ENCODE results near the gene MPZL1.
"Not testable (repeated sequence)": the region's sequence is repeated elsewhere in the genome, so short reads cannot be mapped to it uniquely, and the experiment has no call there.

The MPZL1 gene

DNA sequence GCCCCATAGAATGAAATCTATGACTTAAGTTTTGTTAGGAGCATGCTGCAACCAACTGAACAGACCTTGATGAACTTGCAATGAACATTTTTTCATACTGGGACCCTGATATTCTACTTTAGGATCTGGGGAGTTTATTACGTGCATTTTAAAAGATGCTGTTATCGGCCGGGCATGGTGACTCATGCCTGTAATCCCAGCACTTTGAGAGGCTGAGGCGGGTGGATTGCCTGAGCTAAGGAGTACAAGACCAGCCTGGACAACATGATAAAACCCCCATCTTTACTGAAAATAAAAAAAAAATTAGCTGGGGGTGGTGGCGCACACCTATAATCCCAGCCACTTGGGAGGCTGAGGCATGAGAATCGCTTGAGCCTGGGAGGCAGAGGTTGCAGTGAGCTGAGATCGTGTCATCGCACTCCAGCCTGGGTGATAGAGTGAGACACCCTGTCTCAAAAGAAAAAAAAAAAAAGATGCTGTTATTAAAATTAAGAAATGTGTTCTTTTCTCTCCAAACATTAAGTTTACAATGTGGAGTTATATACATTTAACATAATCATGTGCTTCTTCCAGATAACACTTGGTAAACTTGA is 7.1 kb downstream of the MPZL1 start:
- no peak overlapping the region for H3K4me3 ChIP-seq (replicated peaks; ENCODE audit: low read depth, low read length)
- no peak for DNase-seq (ENCODE audit: extremely low read depth, insufficient read length)
- H3K36me3 ChIP-seq (ENCODE audit: control insufficient read depth, insufficient read depth, low read length), result no peaks in the 10 kb centered on the region
- TF ChIP-seq, protein P1, sequence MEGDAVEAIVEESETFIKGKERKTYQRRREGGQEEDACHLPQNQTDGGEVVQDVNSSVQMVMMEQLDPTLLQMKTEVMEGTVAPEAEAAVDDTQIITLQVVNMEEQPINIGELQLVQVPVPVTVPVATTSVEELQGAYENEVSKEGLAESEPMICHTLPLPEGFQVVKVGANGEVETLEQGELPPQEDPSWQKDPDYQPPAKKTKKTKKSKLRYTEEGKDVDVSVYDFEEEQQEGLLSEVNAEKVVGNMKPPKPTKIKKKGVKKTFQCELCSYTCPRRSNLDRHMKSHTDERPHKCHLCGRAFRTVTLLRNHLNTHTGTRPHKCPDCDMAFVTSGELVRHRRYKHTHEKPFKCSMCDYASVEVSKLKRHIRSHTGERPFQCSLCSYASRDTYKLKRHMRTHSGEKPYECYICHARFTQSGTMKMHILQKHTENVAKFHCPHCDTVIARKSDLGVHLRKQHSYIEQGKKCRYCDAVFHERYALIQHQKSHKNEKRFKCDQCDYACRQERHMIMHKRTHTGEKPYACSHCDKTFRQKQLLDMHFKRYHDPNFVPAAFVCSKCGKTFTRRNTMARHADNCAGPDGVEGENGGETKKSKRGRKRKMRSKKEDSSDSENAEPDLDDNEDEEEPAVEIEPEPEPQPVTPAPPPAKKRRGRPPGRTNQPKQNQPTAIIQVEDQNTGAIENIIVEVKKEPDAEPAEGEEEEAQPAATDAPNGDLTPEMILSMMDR (IDR thresholded peaks at IDR 0.05; ENCODE audit: insufficient read depth, low read length, poor library complexity, severe bottlenecking), result no peak
- no peaks in the 10 kb centered on the region for H3K27me3 ChIP-seq (replicated peaks; ENCODE audit: control insufficient read depth, insufficient read depth, low read length)

DNA sequence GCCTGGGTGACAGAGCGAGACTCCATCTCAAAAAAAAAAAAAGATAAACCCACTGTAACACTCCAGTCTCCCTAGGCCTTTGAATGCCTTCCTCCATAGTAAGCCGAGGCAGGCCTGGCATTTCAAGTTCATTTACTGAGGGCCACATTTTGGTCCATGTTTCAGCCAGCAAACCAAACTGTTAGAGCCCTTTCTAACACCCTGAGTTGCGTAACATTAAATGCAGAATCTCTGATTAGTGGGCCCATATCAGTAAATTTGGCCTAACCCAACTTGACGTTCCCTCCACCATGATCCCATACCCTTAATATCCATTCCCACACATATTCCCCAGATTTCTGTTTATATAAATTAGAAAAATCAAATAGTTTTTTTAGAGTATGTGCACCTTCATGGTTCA is 12.4 kb downstream of the MPZL1 start:
- no peak overlapping the region for H3K4me3 ChIP-seq (replicated peaks; ENCODE audit: low read depth, low read length)
- H3K27me3 ChIP-seq (replicated peaks; ENCODE audit: control insufficient read depth, insufficient read depth, low read length), result no peaks in the 10 kb centered on the region
- TF ChIP-seq, protein P1 (IDR thresholded peaks at IDR 0.05; ENCODE audit: insufficient read depth, low read length, poor library complexity, severe bottlenecking), result no peak
- no peaks in the 10 kb centered on the region; the same call in 1 of the 2 replicates for H3K36me3 ChIP-seq (ENCODE audit: control insufficient read depth, insufficient read depth, low read length)
- DNase-seq (ENCODE audit: extremely low read depth, insufficient read length), result no peak

DNA sequence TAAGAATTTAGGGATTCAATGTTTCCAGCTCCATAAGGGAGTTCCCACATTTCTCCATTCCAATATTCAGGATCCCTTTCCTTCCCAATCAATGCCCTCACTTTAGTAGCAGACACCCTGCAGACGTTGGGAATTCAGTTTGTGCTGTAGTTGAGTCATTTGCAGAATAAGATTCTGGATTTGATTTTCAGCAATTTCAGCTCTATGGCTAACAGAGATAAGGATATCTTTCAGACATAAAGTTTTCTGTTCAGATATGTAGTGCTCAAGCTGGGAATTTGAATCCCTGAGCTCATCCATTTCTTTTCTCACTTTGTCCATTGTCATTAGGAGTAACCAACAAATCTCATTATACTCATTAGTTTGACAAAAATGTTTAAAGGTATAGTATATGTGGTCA is 13.1 kb downstream of the MPZL1 start:
- TF ChIP-seq, protein P1 (IDR thresholded peaks at IDR 0.05; ENCODE audit: insufficient read depth, low read length, poor library complexity, severe bottlenecking), result no peak
- no peak for DNase-seq (ENCODE audit: extremely low read depth, insufficient read length)
- no peaks in the 10 kb centered on the region; the same call in 1 of the 2 replicates for H3K36me3 ChIP-seq (ENCODE audit: control insufficient read depth, insufficient read depth, low read length)
- H3K4me3 ChIP-seq (replicated peaks; ENCODE audit: low read depth, low read length), result no peak overlapping the region
- no peaks in the 10 kb centered on the region for H3K27me3 ChIP-seq (replicated peaks; ENCODE audit: control insufficient read depth, insufficient read depth, low read length)

DNA sequence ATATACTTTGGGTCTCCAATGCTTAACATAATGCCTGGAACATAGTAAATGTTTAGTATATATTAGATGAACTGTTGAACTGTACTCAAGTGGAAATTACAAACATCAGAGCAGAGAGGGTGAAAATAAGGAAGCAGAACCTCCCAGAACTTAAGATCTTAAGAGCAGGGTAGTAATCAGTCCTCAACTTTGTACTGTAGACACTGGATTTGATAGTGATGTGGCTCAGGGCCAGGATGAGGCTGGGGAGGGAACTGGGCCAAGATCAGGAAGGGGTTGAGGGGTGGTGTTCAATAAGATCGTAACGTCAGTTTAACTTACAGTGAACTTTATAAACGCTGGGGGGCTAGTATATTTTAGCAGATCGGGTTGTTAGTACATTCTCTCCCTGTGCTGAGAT is 15.4 kb downstream of the MPZL1 start:
- DNase-seq (ENCODE audit: extremely low read depth, insufficient read length), result no peak
- no peak overlapping the region for H3K4me3 ChIP-seq (replicated peaks; ENCODE audit: low read depth, low read length)
- TF ChIP-seq, protein P1 (IDR thresholded peaks at IDR 0.05; ENCODE audit: insufficient read depth, low read length, poor library complexity, severe bottlenecking), result no peak
- H3K27me3 ChIP-seq (replicated peaks; ENCODE audit: control insufficient read depth, insufficient read depth, low read length), result no peaks in the 10 kb centered on the region
- H3K36me3 ChIP-seq (ENCODE audit: control insufficient read depth, insufficient read depth, low read length), result no peaks in the 10 kb centered on the region; the same call in 1 of the 2 replicates

DNA sequence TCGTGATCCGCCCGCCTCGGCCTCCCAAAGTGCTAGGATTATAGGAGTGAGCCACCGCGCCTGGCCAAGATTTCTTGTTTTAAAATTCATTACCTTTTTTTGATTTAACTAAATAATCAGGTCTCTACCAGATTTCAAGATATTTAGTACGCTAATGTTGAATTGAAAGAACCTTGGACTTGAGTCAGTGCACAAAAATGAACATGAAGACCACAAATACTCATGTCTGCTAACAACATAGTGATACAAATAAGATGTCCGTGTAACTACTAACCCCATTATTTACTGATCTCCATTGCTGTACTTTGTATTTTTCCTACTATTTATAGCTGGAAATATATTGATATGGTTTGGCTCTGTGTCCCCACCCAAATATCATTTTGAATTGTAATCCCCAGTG is 16.4 kb downstream of the MPZL1 start:
- DNase-seq (ENCODE audit: extremely low read depth, insufficient read length), result no peak
- TF ChIP-seq, protein P1 (IDR thresholded peaks at IDR 0.05; ENCODE audit: insufficient read depth, low read length, poor library complexity, severe bottlenecking), result no peak
- Histone ChIP-seq H3K27me3 (replicated peaks; ENCODE audit: control insufficient read depth, insufficient read depth, low read length) (no peaks in the 10 kb centered on the region), H3K4me3 (replicated peaks; ENCODE audit: low read depth, low read length) (no peak overlapping the region), H3K36me3 (ENCODE audit: control insufficient read depth, insufficient read depth, low read length) (no peaks in the 10 kb centered on the region; the same call in 1 of the 2 replicates)

DNA sequence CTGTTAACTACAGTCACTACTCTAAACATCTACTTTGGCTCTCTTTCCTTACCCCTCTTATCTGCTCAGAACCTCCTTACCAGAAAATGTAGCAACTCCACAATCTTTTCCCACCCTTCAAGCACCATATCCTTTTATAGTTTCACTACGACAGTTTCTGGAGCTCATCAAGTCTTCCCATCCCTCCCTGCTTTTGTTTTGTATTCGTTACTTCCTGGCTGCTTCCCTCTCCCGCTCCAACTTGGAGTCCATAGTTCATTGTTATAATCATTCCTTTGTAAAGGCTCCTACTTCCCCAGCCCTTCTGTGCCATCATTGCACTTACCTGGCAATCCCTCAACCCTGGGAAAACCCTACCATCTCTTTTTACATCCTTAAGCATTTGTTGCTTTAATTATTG is 18.0 kb downstream of the MPZL1 start:
- Histone ChIP-seq H3K4me3 (replicated peaks; ENCODE audit: low read depth, low read length) (no peak overlapping the region), H3K27me3 (replicated peaks; ENCODE audit: control insufficient read depth, insufficient read depth, low read length) (no peaks in the 10 kb centered on the region), H3K36me3 (ENCODE audit: control insufficient read depth, insufficient read depth, low read length) (no peaks in the 10 kb centered on the region; the same call in 1 of the 2 replicates)
- TF ChIP-seq, protein P1 (IDR thresholded peaks at IDR 0.05; ENCODE audit: insufficient read depth, low read length, poor library complexity, severe bottlenecking), result no peak
- no peak for DNase-seq (ENCODE audit: extremely low read depth, insufficient read length)

DNA sequence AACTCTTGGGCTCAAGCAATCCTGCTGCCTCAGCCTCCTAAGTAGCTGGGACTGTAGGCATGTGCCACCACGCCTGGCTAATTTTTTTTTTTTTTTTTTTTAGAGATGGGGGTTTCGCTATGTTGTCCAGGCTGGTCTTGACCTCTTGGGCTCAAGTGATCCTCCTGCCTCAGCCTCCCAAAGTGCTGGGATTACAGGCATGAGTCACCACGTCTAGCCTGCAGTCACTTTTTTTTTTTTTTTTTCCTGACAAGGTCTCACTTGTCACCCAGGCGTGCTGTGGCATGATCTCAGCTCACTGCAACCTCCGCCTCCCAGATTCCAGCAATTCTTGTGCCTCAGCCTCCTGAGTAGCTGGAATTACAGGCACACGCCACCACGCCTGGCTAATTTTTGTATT is 19.3 kb downstream of the MPZL1 start:
- not testable (repeated sequence) for H3K4me3 ChIP-seq (replicated peaks; ENCODE audit: low read depth, low read length); H3K27me3 ChIP-seq (replicated peaks; ENCODE audit: control insufficient read depth, insufficient read depth, low read length); H3K36me3 ChIP-seq (ENCODE audit: control insufficient read depth, insufficient read depth, low read length); DNase-seq (ENCODE audit: extremely low read depth, insufficient read length)

DNA sequence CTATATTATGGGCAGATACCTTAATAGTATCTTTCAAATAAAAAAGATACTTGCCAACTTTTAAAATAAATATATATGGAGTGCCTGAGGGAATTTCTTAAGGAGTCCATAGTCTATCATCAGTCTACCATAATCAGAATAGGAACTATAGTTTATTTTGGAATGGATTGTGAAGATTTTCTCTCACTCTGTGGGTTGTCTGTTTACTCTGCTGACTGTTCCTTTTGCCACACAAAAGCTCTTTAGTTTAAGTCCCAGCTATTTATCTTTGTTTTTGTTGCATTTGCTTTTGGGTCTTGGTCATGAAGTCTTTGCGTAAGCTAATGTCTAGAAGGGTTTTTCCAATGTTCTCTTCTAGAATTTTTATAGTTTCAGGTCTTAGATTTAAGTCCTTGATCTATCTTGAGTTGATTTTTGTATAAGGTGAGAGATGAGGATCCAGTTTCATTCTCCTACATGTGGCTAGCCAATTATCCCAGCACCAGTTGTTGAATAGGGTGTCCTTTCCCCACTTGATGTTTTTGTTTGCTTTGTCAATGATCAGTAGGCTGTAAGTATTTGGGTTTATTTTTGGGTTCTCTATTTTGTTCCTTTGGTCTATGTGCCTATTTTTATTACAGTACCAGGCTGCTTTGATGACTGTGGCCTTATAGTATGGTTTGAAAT is 20.7 kb downstream of the MPZL1 start:
- H3K36me3 ChIP-seq (ENCODE audit: control insufficient read depth, insufficient read depth, low read length); H3K4me3 ChIP-seq (replicated peaks; ENCODE audit: low read depth, low read length); DNase-seq (ENCODE audit: extremely low read depth, insufficient read length); H3K27me3 ChIP-seq (replicated peaks; ENCODE audit: control insufficient read depth, insufficient read depth, low read length): not testable (repeated sequence)

Data from GM06990 (cell line).